Stimulated activated naive B cell treated with anti-CD40 and anti-IgM and Interleukin-4, amounts not matched to agents 10 μg/mL and 1 μg/mL and 100 μg/mL, for 72 hours (primary cell): Measurements from ENCODE around the gene LZTR1.

Experiments used
- ATAC-seq, 2 donors: fragments of 150-1000 bp; cut with Tn5 transposase; replicated peaks; 2 replicates each; pipeline ENCODE4 v1.10.0; 2021; ENCODE audit warnings: moderate library complexity in 1 of 2
- DNase-seq: peaks from one replicate; pipeline ENCODE4 v3.0.0; 2021
- H3K27ac Mint-ChIP-seq: one replicate; pipeline ENCODE4 v1.8.0; 2022; ENCODE audit warnings: mild to moderate bottlenecking, mixed read lengths
- H3K27me3 Mint-ChIP-seq, 2 donors: one replicate each; pipeline ENCODE4 v1.8.0; 2022; ENCODE audit warnings: mixed read lengths in 2 of 2
- H3K36me3 Mint-ChIP-seq, 2 donors: one replicate each; pipeline ENCODE4 v1.8.0; 2022; ENCODE audit warnings: mixed read lengths in 2 of 2, mild to moderate bottlenecking in 1 of 2
- H3K4me1 Mint-ChIP-seq, 2 donors: one replicate each; pipeline ENCODE4 v1.8.0; 2022; ENCODE audit warnings: mixed read lengths in 2 of 2, mild to moderate bottlenecking in 1 of 2
- H3K4me3 Mint-ChIP-seq, 2 donors: one replicate each; pipeline ENCODE4 v1.8.0; 2022; ENCODE audit warnings: mild to moderate bottlenecking in 2 of 2, mixed read lengths in 2 of 2, moderate library complexity in 1 of 2
- H3K9me3 Mint-ChIP-seq, 2 donors: one replicate each; pipeline ENCODE4 v1.8.0; 2022; ENCODE audit warnings: mixed read lengths in 2 of 2, mild to moderate bottlenecking in 1 of 2

The LZTR1 gene

GRCh38 chr22:20990184-20991180 lies 8.4 kb downstream of the LZTR1 start:
- H3K27ac Mint-ChIP-seq: peak overlapping the region; percentile 62
- ATAC-seq: no peak

GRCh38 chr22:20991252-20992055 lies 9.4 kb downstream of the LZTR1 start:
- H3K27ac Mint-ChIP-seq: peak overlapping the region; percentile 62
- ATAC-seq (no peak), DNase-seq (no peak)
- no peaks in the 10 kb centered on the region for H3K27me3 Mint-ChIP-seq
- H3K4me1 Mint-ChIP-seq: peaks cover 2 to 3% of the 10 kb centered on the region in 2 donors
- H3K9me3 Mint-ChIP-seq: no peaks in the 10 kb centered on the region
- peaks cover 33 to 54% of the 10 kb centered on the region in 2 donors for H3K36me3 Mint-ChIP-seq
- no peak overlapping the region for H3K4me3 Mint-ChIP-seq

More at GRCh38 chr22:20990184-20991180, 8.4 kb downstream of the LZTR1 start:
- no peak for DNase-seq
- H3K36me3 Mint-ChIP-seq: peaks cover 33 to 54% of the 10 kb centered on the region in 2 donors
- no peaks in the 10 kb centered on the region for H3K9me3 Mint-ChIP-seq
- H3K4me1 Mint-ChIP-seq: no peaks in the 10 kb centered on the region
- H3K4me3 Mint-ChIP-seq: no peak overlapping the region
- no peaks in the 10 kb centered on the region for H3K27me3 Mint-ChIP-seq

- Mint-ChIP-seq H3K27me3 (no peaks in the 10 kb centered on the region), H3K27ac (no peak overlapping the region), H3K4me3 (no peak overlapping the region), H3K36me3 (peaks cover 31 to 52% of the 10 kb centered on the region in 2 donors), H3K9me3 (no peaks in the 10 kb centered on the region), H3K4me1 (peaks cover 2 to 3% of the 10 kb centered on the region in 2 donors)
- DNase-seq: no peak
- no peak for ATAC-seq
Observed at GRCh38 chr22:20992056-20992442, 10.0 kb downstream of the LZTR1 start.

GRCh38 chr22:20992456-20993303 lies 10.6 kb downstream of the LZTR1 start:
- H3K36me3 Mint-ChIP-seq: peaks cover 27 to 49% of the 10 kb centered on the region in 2 donors
- no peaks in the 10 kb centered on the region for H3K9me3 Mint-ChIP-seq
- no peak overlapping the region for H3K4me3 Mint-ChIP-seq
- DNase-seq: no peak
- peaks cover 2 to 3% of the 10 kb centered on the region in 2 donors for H3K4me1 Mint-ChIP-seq
- no peaks in the 10 kb centered on the region for H3K27me3 Mint-ChIP-seq
- no peak overlapping the region for H3K27ac Mint-ChIP-seq
- no peak for ATAC-seq

- Mint-ChIP-seq H3K4me1 (peaks cover 8 to 10% of the 10 kb centered on the region in 2 donors), H3K27ac (no peak overlapping the region), H3K9me3 (no peaks in the 10 kb centered on the region), H3K36me3 (peaks cover 30 to 51% of the 10 kb centered on the region in 2 donors), H3K4me3 (no peak overlapping the region), H3K27me3 (no peaks in the 10 kb centered on the region)
- ATAC-seq (no peak), DNase-seq (no peak)
Observed at GRCh38 chr22:20993304-20994127, 11.4 kb downstream of the LZTR1 start.

GRCh38 chr22:20994128-20994901 lies 12.2 kb downstream of the LZTR1 start:
- Mint-ChIP-seq H3K4me3 (no peak overlapping the region), H3K36me3 (peaks cover 31 to 50% of the 10 kb centered on the region in 2 donors), H3K9me3 (no peaks in the 10 kb centered on the region), H3K27ac (no peak overlapping the region), H3K4me1 (peaks cover 8 to 11% of the 10 kb centered on the region in 2 donors), H3K27me3 (no peaks in the 10 kb centered on the region)
- no peak for ATAC-seq
- DNase-seq: no peak

- H3K4me1 Mint-ChIP-seq: peaks cover 10 to 15% of the 10 kb centered on the region in 2 donors
- H3K36me3 Mint-ChIP-seq: peaks cover 34 to 50% of the 10 kb centered on the region in 2 donors
- ATAC-seq (no peak), DNase-seq (no peak)
- H3K9me3 Mint-ChIP-seq: no peaks in the 10 kb centered on the region
- H3K27me3 Mint-ChIP-seq: no peaks in the 10 kb centered on the region
- H3K27ac Mint-ChIP-seq: no peak overlapping the region
- H3K4me3 Mint-ChIP-seq: no peak overlapping the region
Observed at GRCh38 chr22:20994902-20995241, 12.8 kb downstream of the LZTR1 start.

- Mint-ChIP-seq H3K9me3 (no peaks in the 10 kb centered on the region), H3K4me3 (no peak overlapping the region), H3K4me1 (peaks cover 14 to 21% of the 10 kb centered on the region in 2 donors), H3K36me3 (peaks cover 36 to 49% of the 10 kb centered on the region in 2 donors), H3K27me3 (no peaks in the 10 kb centered on the region), H3K27ac (peak overlapping the region; percentile 42)
- DNase-seq: no peak
- no peak for ATAC-seq
Observed at GRCh38 chr22:20995329-20996030, 13.4 kb downstream of the LZTR1 start.

- no peak for DNase-seq
- ATAC-seq: no peak
- no peaks in the 10 kb centered on the region for H3K9me3 Mint-ChIP-seq
- H3K4me1 Mint-ChIP-seq: peaks cover 15 to 27% of the 10 kb centered on the region in 2 donors
- H3K27me3 Mint-ChIP-seq: no peaks in the 10 kb centered on the region
- no peak overlapping the region for H3K4me3 Mint-ChIP-seq
- peak overlapping the region; percentile 42 for H3K27ac Mint-ChIP-seq
- peaks cover 31 to 46% of the 10 kb centered on the region in 2 donors for H3K36me3 Mint-ChIP-seq
Observed at GRCh38 chr22:20996031-20996410, 13.9 kb downstream of the LZTR1 start.

- H3K36me3 Mint-ChIP-seq: peaks cover 33 to 51% of the 10 kb centered on the region in 2 donors
- DNase-seq (no peak), ATAC-seq (no peak)
- peak overlapping the region; percentile 42 for H3K27ac Mint-ChIP-seq
- H3K9me3 Mint-ChIP-seq: no peaks in the 10 kb centered on the region
- H3K27me3 Mint-ChIP-seq: no peaks in the 10 kb centered on the region
- peaks cover 19 to 33% of the 10 kb centered on the region in 2 donors for H3K4me1 Mint-ChIP-seq
- no peak overlapping the region for H3K4me3 Mint-ChIP-seq
Observed at GRCh38 chr22:20996598-20997535, 14.8 kb downstream of the LZTR1 start.

GRCh38 chr22:20997536-20998257 lies 15.6 kb downstream of the LZTR1 start:
- ATAC-seq: no peak
- Mint-ChIP-seq H3K27me3 (no peaks in the 10 kb centered on the region), H3K9me3 (no peaks in the 10 kb centered on the region), H3K4me3 (no peak overlapping the region), H3K4me1 (peaks cover 19 to 33% of the 10 kb centered on the region in 2 donors), H3K27ac (peak overlapping the region; percentile 92), H3K36me3 (peaks cover 33 to 46% of the 10 kb centered on the region in 2 donors)
- no peak for DNase-seq
